HG02798 (cell line): Measurements from ENCODE around the gene ARMH4.

Experiments
- ATAC-seq: cut with Tn5 transposase; IDR thresholded peaks from one replicate; pipeline ENCODE4 v1.9.1; 2021; ENCODE audit warnings: mild to moderate bottlenecking; ENCODE audit not compliant: unreplicated experiment, poor library complexity

The ARMH4 gene

DNA sequence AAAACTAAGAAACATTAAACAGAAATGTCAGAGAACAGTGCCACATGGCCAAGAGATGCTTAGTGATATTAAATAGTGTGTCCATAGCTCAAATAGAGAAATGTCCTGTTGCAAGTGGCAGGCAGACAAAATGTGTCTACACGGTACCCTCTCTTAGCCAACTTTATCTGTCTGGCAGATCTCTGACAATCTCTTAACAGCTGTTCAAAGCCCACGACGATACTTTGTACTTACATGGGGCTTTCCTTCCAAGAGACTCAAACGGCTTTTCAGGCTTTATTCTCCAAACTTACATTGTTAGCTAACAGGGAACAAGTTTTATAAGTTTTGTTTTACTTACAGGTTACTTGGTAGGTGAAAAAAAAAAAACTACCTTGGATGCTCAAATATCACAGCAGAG, 45.6 kb downstream of the ARMH4 start:
- ATAC-seq, result no peak

GRCh38 chr14:58104808-58105207, 47.2 kb downstream of the ARMH4 start:
- no peak for ATAC-seq

- no peak for ATAC-seq
These were observed 51.2 kb downstream of the ARMH4 start for GRCh38 chr14:58100735-58101368.

- ATAC-seq, result no peak
These were observed 52.3 kb downstream of the ARMH4 start for GRCh38 chr14:58099682-58100081.

DNA sequence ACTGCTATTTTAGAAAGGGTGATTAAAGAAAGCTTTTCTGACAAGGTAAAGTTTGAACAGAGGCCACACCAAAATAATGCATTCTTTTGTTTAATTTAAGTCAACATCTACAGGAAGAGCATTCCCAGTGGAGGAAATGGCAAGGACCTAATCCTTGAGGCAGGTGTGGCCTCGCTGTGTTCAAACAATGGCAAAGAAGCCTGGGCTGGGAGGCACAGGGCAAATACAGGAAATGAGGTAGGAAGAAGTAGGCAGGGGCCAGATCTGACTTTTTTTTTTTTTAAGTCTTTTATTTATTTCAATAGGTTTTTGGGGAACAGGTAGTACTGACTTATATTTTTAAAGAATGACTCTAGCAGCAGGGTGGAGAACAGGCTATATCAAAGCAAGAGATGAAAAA, 53.5 kb downstream of the ARMH4 start:
- no peak for ATAC-seq

- ATAC-seq, result no peak
These were observed 55.3 kb downstream of the ARMH4 start for GRCh38 chr14:58096731-58097130.

GRCh38 chr14:58091883-58092630, 60.0 kb downstream of the ARMH4 start:
- ATAC-seq, result no peak

DNA sequence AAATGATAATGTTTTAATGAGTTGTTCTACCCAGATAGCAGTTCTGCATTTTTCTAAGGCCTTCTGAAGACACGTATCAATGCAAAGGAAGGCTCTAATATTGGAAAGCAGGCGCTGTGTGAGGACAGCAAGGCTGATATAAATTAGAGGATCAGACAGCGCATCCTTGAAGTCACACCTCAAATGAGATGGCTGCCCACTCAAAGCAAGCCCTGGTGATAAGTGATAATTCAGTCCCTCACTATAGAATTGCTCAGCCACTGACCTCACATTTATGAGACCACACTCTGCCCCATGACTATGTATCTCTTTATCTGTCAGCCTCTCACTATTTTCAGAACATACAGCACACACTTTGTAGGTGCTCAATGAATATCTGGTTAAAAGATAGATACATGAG, 62.4 kb downstream of the ARMH4 start:
- ATAC-seq, result no peak

- ATAC-seq, result no peak
These were observed 63.1 kb downstream of the ARMH4 start for GRCh38 chr14:58088961-58089360.

- no peak for ATAC-seq
These were observed 66.1 kb downstream of the ARMH4 start for GRCh38 chr14:58085877-58086276.

DNA sequence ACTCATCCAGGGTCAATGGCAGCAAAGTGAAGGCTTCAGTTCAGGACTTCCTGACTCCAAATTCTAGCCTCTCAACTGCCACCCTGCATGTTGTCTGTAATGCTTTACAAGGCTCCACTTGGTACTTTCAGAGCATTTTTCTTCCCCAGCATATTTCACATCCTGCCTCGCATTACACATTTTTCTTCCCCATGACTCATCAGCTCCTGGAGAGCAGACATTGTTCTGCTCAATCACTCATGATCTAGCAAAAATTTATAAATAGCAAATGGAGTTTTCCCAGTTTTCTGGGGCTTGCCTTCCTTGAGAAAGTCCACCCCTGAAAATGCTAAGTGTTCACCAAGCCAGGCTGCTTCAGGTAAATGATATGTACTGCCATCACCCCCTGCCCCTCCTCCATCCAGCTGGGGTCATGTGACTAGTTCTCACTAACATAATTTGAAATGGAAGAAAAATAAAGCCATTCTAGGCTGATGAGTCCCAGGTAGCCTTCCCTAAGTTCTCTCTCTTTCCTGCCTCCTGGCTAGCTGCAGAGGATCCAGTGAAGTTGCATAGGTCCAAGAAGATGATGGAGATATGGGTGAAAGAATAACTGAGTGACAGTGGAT, 69.4 kb downstream of the ARMH4 start:
- no peak for ATAC-seq

DNA sequence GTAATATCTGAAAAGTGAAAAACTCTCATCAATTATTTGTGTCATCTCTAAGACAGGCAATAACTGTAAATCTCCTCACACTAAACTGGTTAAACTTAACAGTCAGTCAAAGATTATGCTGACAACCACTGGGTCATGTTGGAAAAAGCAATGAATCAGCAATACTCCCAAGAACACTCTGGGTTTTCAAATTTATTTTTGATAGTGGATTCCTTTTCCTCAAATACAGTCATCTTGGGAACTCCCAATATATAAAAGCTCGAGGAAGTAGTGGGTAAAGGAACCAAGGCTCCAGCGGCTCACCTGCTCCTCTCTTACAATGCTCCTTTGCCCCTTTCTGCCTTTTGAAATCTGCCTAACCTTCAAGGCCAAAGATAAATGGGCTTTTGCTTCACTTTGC, 70.0 kb downstream of the ARMH4 start:
- no peak for ATAC-seq

- ATAC-seq, result no peak
These were observed 73.5 kb downstream of the ARMH4 start for GRCh38 chr14:58078471-58078870.

DNA sequence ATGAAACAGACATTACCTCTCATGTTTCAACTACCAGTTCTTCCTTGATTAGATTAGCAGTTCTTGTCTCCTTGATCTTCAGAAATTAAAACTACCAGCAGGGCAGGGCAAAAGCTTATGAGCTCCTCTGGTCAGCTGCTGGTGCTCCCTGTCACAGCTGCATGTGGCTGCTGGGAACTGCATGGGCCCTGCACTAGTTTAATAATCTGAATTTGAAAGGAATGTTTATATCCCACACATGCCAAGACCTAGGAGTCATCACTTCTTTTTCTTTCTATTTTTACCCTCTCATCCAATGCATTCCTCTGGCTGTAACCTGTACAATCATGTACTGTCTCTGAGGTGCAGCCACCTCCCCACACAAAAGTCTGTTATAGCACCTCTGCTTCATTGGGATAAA, 73.9 kb downstream of the ARMH4 start:
- ATAC-seq, result no peak

- no peak for ATAC-seq
These were observed 74.4 kb downstream of the ARMH4 start for GRCh38 chr14:58077621-58078020.

GRCh38 chr14:58073516-58073915, 78.5 kb downstream of the ARMH4 start:
- no peak for ATAC-seq

DNA sequence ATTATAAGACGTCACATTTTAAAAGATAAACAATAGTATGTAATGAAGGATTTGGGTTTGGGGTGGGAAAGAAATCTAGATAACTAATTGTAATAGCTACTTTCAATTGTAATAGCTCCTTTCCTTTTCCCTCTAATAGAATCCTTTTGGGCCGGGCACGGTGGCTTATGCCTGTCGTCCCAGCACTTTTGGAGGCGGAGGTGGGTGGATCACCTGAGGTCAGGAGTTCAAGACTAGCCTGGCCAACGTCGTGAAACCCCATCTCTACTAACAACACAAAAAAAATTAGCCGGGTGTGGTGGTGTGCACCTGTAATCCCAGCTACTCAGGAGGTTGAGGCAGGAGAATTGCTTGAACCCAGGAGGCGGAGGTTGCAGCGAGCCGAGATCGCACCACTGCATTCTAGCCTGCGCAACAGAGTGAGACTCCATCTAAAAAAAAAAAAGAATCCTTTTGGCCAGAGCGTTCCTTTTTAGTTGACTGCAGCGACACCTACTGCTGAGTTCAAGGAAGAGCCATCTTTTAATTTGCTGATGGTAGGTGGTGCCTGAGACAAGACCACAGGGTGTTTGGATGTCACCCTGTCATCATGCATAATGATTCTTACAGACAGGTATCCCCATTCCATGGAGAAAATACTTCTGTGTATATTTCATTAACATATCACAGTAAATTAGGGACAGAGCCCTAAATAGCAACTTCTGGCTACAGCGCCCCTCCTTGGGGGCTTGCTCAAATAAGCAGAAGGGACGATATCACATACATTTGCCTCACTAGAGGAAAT, 79.5 kb downstream of the ARMH4 start:
- peak; percentile 72 for ATAC-seq

GRCh38 chr14:58071341-58071740, 80.7 kb downstream of the ARMH4 start:
- no peak for ATAC-seq

- no peak for ATAC-seq
These were observed 83.7 kb downstream of the ARMH4 start for GRCh38 chr14:58068306-58068705.

DNA sequence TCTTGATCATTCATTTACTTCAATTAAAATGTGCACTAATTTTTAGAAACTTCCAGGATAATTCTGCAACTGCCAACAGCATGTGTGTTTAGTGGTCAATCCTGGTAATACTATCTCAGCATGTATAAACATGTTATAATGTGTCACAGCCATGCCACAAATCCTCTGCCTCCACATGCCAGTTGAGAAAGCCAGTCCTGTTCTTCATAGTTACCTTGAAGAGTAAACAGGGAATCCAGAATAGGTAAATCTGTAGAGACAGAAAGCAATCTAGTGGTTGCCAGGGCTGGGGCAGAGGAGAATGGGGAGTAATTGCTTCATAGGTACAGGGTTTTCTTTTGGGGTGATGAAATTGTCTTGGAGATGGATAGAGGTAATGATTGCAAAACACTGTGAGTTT, 85.9 kb downstream of the ARMH4 start:
- no peak for ATAC-seq

DNA sequence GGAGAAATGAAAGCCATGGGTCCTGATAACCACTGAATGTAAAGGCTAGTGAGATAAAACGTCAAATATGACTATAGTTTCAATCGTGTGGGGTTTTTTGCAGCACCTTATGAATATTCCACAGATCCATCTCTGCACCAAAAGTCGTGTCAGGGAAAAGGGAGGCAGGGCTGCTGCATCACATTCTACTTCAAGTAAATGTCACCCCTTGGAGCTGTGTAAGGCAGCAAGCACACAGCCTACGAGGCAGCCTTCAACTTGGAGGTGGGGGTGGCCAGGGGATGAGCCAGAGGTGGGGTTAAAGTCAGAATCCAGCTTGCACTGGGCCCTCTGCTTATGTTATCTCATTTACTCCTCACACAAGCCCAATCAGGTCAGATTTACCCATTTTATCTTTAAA, 90.4 kb downstream of the ARMH4 start:
- no peak for ATAC-seq
